WTC11 (cell line): ENCODE results near the gene FBLN2.

Experiments used
- CBFB ChIP-seq: sonication (generic); formaldehyde crosslinking; IDR thresholded peaks from 2 replicates; pipeline ENCODE4 v1.8.1; 2022; ENCODE audit warnings: mild to moderate bottlenecking, low read depth, missing genetic modification reagents
- CTCF ChIP-seq: fragments of 200-600 bp; IDR thresholded peaks from 2 replicates; pipeline ENCODE4 v1.8.0; 2022; ENCODE audit warnings: antibody characterized with exemption
- ELF4 ChIP-seq: sonication (generic); formaldehyde crosslinking; IDR thresholded peaks from 2 replicates; pipeline ENCODE4 v1.8.1; 2022; ENCODE audit warnings: low read depth, mild to moderate bottlenecking, moderate library complexity, missing genetic modification reagents
- HMGXB4 ChIP-seq: sonication (generic); formaldehyde crosslinking; IDR thresholded peaks from 2 replicates; pipeline ENCODE4 v1.8.1; 2023; ENCODE audit warnings: mild to moderate bottlenecking, moderate library complexity, missing genetic modification reagents
- JUN ChIP-seq: sonication (generic); formaldehyde crosslinking; IDR thresholded peaks from 2 replicates; pipeline ENCODE4 v1.8.0; 2023; ENCODE audit warnings: mild to moderate bottlenecking, missing genetic modification reagents
- MAX ChIP-seq: sonication (generic); formaldehyde crosslinking; IDR thresholded peaks from 2 replicates; pipeline ENCODE4 v1.8.0; 2022; ENCODE audit warnings: mild to moderate bottlenecking, missing genetic modification reagents
- ZBTB21 ChIP-seq: sonication (generic); formaldehyde crosslinking; IDR thresholded peaks from 2 replicates; pipeline ENCODE4 v1.8.1; 2023; ENCODE audit warnings: mild to moderate bottlenecking, missing genetic modification reagents, borderline replicate concordance
- ZNF121 ChIP-seq: sonication (generic); formaldehyde crosslinking; IDR thresholded peaks from 2 replicates; pipeline ENCODE4 v1.8.0; 2023; ENCODE audit warnings: missing genetic modification reagents
- ZNF263 ChIP-seq: sonication (generic); formaldehyde crosslinking; IDR thresholded peaks from 2 replicates; pipeline ENCODE4 v1.8.1; 2022; ENCODE audit warnings: low read depth, mild to moderate bottlenecking, moderate library complexity, missing genetic modification reagents

- TF ChIP-seq CBFB (no peak), CTCF (no peak), ELF4 (CRISPR knock-in tag) (no peak), ZNF121 (no peak), ZBTB21 (CRISPR knock-in tag) (no peak), ZNF263 (no peak), MAX (CRISPR knock-in tag) (no peak), HMGXB4 (CRISPR knock-in tag) (no peak), JUN (CRISPR knock-in tag) (no peak)
Observed at GRCh38 chr3:13626396-13626795, 77.5 kb downstream of the FBLN2 start.
